A549 (cell line): ENCODE measurements around the gene CCDC27.

ENCODE experiments used
- BHLHE40 ChIP-seq: IDR thresholded peaks from 2 replicates; pipeline ENCODE4 v1.6.1; 2012; ENCODE audit warnings: low read depth, low read length, inconsistent platforms
- POLR2A ChIP-seq: IDR thresholded peaks from 2 replicates; pipeline ENCODE4 v1.6.1; 2012; ENCODE audit warnings: mild to moderate bottlenecking, low read length
- TF ChIP-seq, protein P1 (sequence below): fragments of >200 bp; sonication (Bioruptor Twin); formaldehyde crosslinking; IDR thresholded peaks from 3 replicates; pipeline ENCODE4 v1.5.1; 2016

DNA sequence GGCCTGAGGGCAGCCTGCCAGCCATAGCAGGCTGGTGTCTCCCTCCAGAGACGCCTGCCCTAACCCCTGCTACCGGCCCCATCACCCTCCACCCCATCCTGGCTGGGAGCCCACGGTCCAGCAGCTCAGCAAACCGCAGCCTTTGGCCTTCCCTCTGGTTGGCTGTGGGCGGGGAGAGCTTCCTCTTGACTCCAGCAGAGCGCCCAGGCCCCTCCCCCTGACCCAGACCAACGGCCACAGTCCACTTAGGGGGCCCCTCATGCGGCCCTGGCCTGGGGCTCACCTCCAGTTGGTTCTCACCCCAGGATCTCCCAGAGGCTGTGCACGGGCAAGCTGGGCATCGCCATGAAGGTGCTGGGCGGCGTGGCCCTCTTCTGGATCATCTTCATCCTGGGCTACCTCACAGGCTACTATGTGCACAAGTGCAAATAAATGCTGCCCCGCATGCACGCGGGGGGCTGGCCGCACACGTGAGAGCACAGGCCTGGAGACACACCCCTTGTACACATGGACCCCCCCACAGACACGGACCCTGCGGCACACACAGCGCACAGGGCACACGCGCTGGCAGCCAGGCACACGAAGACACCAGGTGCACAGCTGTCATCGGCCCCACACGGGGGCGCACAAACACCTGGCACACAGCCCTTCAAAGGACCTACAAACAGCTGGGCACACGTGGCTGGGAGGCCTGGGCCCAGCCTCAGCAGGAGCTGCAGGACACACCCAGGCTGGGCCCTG, 23.4 kb downstream of the CCDC27 start:
- TF ChIP-seq POLR2A (no peak), BHLHE40 (no peak)
- TF ChIP-seq, protein P1, sequence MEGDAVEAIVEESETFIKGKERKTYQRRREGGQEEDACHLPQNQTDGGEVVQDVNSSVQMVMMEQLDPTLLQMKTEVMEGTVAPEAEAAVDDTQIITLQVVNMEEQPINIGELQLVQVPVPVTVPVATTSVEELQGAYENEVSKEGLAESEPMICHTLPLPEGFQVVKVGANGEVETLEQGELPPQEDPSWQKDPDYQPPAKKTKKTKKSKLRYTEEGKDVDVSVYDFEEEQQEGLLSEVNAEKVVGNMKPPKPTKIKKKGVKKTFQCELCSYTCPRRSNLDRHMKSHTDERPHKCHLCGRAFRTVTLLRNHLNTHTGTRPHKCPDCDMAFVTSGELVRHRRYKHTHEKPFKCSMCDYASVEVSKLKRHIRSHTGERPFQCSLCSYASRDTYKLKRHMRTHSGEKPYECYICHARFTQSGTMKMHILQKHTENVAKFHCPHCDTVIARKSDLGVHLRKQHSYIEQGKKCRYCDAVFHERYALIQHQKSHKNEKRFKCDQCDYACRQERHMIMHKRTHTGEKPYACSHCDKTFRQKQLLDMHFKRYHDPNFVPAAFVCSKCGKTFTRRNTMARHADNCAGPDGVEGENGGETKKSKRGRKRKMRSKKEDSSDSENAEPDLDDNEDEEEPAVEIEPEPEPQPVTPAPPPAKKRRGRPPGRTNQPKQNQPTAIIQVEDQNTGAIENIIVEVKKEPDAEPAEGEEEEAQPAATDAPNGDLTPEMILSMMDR = peak; percentile 31; the same call in 2 of the 3 replicates
